HG02938 (cell line): ENCODE measurements around the gene SUN1.
"Not testable (repeated sequence)": the region's sequence is repeated elsewhere in the genome, so short reads cannot be mapped to it uniquely, and the experiment has no call there.

Experiments
- ATAC-seq: cut with Tn5 transposase; IDR thresholded peaks from one replicate; pipeline ENCODE4 v1.9.1; 2021; ENCODE audit warnings: mild to moderate bottlenecking, moderate library complexity; ENCODE audit not compliant: unreplicated experiment

The SUN1 gene

DNA sequence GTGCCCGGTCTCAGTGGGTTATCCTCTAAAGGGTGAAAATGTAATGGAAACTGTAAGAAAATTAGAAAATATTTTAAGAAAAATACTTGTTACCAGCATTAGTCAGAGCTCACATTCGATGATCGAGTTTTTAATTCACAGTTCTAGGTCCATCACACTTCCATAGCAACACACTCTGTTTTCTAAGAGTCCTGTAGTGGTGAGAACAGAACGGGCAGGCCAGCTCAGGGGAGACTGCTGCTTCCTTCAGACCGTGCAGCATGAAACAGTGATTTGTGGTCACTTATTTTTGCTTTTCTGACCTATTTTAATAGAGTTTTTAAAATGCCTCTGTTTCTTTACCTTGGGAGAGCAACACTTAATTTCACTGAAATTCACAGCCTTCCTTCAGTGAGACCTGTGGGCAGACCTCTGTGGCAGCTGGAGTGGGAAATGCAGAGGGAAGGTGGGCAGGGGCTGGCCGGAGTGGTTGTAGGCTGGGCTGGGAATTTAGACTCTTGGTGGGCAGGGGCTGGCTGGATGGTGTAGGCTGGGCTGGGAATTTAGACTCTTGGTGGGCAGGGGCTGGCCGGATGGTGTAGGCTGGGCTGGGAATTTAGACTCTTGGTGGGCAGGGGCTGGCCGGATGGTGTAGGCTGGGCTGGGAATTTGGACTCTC, 1.5 kb downstream of the SUN1 start:
- ATAC-seq = no peak

DNA sequence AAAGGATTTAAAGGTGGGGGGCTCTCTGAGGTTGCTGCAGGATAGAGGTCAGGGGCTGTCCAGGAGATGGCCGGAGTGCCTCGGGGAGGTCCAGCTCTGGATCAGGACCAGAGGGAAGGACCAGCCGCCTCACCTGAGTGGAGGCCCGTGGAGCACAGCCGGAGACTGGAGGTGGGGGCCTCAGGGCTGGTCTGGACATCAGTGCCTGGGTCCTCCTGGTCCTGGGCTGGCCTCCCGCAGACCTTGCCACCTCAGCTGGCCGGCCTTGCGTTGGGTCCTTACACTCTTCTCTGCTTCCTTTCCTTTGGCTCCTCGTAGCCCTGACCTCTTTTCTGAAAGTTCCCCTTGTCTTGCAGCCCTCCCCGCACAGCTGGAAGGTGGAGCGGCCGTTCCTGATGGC, 2.0 kb downstream of the SUN1 start:
- no peak for ATAC-seq

DNA sequence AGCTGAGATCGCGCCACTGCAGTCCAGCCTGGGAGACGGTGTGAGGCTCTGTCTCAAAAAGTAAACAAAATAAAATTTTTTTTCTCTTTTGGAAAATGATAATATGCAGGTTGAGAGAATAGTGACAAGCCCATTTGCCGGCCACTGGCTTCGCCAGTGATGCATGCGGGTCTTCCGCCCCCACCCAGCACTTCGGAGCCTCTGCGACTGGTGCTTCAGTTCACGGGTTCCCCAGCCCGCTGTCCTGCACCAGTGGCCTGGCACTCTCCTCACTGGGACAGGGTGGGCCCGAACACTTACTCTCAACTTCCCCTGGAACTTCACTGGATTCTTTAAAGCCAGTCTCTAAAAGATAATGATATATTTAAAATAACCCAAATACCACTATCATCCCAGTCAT, 2.7 kb downstream of the SUN1 start:
- ATAC-seq = no peak

DNA sequence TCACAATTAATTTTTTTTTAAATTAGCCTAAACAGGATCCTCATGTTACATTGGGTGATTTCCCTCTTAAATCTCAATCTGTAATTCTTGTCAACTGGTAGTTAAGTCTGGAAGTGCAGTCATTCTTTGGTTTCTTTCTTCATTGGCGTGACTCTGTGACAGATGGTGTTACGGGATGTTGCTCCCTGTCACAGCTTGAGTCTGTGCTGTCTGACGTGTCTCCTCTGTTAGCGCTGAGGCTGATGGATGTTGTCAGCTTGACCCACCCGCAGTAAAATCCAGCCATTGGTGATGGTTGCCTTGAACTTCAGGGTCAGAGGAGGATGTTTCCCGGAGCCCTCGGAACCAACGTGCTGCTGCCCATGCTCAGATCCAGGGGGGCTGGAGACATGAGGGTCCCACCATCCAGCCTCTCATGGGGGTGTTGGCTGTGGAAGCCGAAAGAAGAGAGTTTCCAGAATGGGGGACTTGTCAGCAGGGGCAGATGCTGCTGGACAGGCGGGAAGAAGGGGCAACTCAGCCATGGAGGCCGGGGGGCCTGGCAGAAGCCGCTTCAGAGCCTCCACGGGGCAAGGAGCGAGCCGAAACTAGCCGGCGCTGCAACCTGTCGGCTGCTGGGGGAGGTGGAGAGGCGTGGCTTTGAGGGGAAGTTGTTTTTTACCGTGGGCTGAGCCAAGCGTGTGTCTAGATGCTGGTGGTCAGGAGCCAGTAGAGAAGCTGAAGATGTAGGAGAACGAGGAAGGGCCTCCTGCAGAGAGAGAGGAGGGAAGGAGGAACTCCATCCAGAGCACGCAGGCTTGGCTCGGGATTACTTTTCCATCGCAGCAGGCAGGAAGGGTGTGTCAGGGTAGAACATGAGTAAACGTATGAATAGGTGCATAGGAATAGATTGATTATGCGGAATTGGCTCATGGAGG, 3.5 kb downstream of the SUN1 start:
- no peak for ATAC-seq

DNA sequence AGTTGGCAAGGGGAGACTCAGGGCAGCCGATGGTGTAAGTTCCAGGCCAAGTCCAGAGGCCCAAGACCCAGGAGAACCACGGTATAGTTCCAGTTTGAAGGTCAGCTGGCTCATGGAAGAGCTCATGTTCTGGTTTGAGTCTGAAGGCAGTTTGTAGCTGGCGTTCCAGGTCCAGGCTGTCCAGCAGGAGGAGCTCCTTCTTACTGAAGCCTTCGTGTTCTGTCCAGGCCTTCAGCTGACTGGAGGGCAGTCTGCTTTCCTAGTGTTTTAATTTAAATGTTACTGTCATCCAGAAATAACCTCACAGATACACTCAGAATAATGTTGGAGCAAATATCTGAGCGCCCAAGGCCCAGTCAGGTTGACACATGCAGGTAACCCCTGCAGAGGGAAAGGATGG, 4.2 kb downstream of the SUN1 start:
- ATAC-seq = no peak

DNA sequence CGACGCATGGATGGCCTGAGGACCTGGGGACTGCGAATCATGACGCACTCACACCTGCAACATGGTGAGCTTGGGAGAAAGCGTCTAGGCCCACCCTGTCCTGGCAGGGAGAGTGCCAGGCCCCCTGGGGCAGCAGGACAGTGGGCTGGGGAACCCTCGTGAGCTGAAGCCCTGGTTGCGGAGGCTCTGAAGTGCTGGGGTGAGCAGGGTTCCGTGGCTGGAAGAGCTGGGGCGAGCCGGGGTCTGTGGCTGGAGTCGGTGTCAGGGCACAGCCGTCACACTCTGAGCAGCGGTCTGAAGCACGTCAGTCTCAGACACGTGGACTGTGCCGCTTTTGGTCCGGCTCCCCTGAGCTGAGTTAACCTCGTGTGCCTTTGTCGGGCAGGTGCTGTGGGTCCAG, 4.7 kb downstream of the SUN1 start:
- no peak for ATAC-seq

DNA sequence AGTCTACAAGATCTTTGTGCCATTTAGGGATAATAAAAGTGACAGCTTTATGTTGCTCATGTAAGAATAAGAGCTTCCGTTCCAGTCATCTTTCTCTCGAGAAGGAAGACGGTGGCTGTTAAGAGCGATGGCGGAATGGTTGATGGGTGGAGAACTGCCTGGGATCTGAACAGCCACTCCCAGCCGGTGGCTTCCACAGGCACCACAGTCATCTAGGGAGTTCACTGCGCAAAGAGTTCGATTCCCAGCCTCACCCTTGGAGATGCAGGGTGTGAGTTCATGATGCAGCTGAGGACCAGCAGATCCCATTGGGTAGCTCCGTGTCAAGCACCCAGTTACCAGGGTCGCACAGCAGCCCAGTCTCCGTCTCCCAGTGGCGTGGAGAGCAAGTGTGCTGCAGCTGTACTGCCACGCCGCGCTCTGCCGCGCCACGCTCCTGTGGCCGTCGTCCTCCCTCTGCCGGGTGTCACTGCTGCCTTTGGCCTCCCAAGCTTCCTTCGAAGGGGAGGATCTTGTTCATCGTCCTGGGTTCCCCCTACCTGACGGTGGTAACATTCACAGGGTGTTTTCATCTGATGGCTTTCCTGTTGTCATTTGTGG, 7.8 kb downstream of the SUN1 start:
- no peak for ATAC-seq

DNA sequence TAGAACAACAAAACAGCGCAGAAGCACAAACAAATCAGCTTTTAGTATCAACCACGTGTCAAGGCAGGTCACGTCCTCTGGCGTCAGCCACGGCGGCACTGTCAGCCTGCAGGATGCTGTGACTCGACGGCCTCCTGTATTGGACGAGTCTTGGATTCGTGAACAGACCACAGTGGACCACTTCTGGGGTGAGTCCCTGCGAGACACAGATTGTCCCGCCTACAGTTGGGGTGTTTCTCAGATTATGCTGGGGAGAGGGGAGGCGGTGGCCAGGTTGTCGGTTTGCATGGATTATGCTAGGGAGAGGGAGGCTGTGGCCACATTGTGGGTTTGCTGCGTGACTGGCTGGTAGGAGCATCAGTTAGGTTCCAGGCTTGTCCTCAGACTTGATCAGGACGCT, 9.7 kb downstream of the SUN1 start:
- ATAC-seq = no peak

DNA sequence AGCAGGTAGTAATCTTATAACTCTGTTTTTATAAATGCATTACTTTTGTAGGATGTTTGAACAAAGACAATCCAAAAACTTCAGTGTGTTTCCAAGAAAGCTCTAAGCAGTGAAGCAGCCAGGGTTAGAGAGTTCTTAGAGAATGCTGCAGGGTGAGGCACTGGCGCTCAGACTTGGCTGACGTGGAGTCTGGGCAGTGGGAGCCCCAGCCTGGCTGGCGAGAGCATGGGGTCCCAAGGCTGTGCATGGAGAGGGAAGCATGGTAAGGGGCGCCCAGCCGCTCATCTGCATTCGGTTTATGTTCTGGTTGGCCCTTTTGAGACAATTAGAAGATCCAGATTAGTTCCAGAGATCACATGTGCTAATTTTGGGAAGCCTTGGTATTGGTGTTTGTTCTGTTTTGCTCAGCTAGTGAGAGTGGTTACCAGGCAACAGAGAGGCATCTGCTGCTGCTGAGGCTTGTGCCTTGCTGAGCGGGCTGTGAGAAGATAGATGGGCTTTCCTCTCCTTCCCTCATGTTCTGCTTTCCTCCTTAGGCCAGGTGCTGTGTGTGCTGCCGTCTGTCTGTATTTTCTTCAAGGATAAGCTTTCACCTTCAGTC, 10.3 kb downstream of the SUN1 start:
- ATAC-seq = no peak

DNA sequence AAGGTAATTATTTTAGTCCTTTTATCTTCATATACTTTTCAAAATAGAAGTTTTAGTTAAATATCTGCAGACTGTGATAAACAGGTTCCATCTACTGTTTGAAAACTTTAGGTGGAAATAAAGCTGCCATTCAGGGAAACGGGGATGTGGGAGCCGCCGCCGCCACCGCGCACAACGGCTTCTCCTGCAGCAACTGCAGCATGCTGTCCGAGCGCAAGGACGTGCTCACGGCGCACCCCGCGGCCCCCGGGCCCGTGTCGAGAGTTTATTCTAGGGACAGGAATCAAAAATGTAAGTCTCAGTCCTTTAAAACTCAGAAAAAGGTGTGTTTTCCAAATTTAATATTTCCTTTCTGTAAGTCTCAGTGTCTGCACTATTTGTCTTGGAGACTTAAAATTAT, 11.0 kb downstream of the SUN1 start:
- no peak for ATAC-seq

DNA sequence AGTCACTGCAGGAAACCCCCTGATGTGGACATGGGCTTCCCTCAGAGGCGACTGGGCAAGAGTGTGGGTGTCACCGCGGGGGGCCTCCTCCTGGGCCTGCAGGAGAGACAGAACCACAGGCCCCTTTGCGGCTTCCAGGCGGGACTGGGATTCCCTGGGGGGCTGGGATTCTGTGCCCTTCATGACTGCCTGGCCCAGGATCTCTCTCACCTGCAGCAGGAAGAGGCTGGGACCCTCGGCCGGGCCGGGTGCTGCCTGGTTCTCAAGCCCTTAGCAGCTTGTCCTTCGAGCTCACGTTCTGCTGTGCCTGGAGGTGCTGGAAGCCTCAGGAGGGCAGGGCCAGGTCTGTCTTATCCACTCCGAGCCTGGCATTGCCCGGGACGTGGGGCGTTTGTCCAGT, 11.8 kb downstream of the SUN1 start:
- ATAC-seq = no peak

DNA sequence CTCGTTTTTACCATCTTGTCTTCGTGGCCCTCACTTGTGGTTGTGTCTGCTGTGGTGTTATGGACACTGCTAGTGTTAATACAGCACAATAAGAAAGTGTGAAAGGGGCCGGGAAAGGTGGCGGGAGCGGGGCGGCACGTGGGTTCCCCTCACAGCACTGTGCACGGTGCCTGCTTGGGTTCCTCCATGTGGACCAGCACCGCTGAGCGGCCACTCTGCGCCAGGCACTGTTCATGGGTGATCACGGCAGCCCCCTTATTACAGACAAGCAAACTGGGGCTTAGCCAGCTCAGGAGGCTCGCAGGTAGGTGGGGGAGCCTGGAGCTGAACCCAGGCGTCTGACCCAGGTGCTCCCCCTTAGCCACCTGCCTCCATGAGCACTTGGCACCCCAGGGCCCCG, 12.2 kb downstream of the SUN1 start:
- no peak for ATAC-seq

DNA sequence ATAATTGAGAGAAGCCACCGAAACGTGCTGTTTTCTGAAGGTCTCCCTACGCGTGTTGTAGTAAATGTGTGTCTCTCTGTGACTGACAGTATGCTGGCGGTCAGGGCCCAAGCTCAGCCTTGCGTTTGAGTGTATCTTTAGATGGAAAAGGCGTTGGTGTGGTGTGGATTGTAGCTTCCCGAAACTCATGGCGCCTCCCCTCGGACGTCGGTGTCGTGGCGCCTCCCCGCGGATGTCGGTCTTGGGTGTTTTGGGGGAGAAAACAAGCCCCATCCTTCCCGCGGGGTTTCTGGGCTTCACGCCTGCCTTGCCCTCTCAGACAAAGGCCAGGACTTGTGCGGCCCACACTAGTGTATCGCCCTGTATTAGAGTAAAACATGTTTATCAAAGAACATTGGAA, 12.8 kb downstream of the SUN1 start:
- ATAC-seq = no peak

DNA sequence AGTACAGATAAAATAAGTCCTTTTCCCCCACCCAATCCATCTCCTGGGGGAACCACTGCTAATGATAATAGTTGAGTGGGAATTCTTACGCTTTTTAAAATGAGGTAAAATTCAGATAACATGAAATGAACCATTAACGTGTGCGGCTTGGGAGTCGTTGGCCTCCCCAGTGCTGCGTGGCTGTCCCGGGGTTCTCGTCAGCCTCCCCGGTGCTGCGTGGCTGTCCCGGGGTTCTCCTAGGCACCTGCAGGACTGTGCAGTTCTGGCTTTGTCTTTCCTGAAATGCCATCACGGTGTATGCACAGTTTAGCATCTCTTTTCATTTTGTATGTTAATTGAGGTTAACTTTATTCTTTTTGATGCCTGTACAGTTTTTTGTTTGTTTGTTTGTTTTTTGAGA, 13.5 kb downstream of the SUN1 start:
- no peak for ATAC-seq

DNA sequence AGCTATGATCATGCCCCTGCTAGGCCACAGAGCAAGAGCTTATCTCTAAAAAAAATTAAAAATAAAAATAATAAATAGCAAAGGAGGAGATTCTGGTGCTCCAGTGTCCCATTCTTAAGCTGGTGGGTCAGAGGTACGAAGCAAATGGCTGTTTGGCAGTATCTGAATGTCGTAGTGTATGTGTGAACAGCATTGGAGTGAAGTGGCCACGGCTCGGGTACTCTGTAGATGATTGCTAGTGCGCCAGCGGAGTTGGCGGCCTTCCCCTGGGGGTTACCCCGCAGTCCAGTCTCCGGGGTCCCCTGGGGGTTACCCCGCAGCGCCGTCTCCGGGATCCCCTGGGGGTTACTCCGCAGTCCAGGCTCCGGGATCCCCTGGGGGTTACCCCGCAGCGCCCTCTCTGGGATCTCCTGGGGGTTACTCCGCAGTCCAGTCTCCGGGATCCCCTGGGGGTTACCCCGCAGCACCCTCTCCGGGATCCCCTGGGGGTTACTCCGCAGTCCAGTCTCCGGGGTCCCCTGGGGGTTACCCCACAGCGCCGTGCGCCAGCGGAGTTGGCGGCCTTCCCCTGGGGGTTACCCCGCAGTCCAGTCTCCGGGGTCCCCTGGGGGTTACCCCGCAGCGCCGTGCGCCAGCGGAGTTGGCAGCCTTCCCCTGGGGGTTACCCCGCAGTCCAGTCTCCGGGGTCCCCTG, 14.8 kb downstream of the SUN1 start:
- not testable (repeated sequence) for ATAC-seq

DNA sequence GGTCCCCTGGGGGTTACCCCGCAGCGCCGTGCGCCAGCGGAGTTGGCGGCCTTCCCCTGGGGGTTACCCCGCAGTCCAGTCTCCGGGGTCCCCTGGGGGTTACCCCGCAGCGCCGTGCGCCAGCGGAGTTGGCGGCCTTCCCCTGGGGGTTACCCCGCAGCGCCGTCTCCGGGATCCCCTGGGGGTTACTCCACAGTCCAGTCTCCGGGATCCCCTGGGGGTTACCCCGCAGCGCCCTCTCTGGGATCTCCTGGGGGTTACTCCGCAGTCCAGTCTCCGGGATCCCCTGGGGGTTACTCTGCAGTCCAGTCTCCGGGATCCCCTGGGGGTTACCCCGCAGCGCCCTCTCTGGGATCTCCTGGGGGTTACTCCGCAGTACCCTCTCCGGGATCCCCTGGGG, 15.5 kb downstream of the SUN1 start:
- ATAC-seq = not testable (repeated sequence)

DNA sequence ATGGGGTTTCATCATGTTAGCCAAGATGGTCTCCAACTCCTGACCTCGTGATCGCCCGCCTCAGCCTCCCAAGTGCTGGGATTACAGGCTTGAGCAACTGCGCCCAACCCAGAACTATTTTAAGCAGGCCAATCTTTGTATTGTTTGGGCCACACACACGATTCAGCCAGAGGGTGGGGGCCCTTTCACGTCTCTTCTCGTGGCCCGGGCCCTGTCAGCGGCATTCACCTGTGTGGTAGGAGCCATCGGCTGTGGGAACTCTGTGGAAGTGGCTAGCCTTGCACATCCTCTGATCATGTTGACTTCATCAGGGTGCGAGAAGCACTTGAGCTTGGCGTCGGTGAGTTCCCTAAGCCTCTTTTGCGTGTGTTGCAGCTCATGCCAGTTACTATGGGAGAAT, 16.9 kb downstream of the SUN1 start:
- no peak for ATAC-seq

DNA sequence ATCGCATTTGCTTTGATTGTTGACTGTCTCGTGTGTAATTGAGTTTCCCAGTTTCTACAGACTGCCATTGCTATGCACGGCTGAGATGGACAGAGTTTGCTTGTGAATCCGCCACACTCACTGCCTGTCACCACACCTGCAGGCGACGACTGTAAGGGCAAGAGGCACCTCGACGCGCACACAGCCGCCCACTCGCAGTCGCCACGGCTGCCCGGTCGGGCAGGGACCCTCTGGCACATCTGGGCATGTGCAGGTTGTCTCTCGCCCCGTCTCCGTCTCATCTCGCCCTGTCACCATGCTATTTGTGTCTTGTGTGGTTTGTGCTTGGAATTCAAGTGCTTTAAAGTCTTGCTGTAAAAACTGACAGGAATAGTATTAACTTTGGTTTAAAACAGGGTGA, 17.5 kb downstream of the SUN1 start:
- ATAC-seq = no peak

DNA sequence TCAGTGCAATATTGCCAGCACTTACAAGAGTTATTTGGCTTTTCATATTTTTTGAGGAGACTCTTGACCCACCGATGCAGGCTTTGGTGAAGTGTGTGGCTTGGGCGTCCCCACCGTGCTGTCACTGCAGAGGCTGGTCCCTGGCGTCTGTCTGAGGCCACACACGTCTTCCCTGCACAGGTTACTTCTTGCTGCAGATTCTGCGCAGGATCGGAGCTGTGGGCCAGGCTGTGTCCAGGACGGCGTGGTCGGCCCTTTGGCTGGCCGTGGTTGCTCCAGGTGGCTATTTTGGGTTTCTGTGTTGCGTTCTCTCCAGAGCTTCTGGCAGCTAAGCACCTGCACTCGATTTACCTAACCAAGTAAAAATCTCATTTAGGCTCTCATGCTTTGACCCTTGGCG, 18.9 kb downstream of the SUN1 start:
- no peak for ATAC-seq

DNA sequence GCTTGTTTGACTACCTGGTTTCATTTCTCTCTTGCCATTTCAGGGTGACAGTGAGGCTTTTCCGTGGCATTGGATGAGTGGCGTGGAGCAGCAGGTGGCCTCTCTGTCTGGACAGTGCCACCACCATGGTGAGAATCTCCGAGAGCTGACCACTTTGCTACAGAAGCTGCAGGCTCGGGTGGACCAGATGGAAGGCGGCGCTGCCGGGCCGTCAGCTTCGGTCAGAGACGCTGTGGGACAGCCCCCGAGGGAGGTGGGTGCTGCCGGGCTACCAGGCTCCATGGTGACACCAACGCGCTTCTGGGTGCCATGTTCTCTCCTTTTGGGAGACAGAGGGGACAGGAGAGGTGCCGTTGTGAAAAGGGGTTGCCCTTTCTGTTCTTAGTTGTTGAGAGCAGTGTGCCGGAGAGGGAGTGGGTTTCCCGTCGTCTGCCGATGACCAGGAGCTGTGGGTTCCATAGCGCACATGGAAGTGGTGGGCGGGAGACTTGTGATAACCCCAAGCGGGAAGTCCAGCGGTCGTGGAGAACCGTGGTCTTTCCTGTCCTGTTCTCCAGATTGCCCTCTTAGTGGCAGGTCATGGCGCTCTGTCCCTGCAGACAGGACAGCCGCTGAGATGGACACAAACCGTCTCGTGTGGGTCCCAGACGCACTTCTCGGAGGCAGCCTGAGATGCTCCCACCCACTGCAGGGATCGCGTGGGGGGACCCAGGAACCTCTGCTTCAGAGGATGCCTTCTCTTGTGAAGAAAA, 21.3 kb downstream of the SUN1 start:
- ATAC-seq = no peak
